NB4 (cell line): Measurements from ENCODE around the gene TMCO6.

ENCODE experiments used
- MAX ChIP-seq: IDR thresholded peaks from 2 replicates; pipeline ENCODE4 v1.6.1; 2011; ENCODE audit warnings: low read depth, low read length
- MYC ChIP-seq: IDR thresholded peaks from 2 replicates; pipeline ENCODE4 v1.6.1; 2011; ENCODE audit warnings: low read depth, low read length
- TF ChIP-seq, protein P1 (sequence below): IDR thresholded peaks from one replicate; pipeline ENCODE4 v1.5.1; 2012; ENCODE audit warnings: low read depth, low read length

DNA sequence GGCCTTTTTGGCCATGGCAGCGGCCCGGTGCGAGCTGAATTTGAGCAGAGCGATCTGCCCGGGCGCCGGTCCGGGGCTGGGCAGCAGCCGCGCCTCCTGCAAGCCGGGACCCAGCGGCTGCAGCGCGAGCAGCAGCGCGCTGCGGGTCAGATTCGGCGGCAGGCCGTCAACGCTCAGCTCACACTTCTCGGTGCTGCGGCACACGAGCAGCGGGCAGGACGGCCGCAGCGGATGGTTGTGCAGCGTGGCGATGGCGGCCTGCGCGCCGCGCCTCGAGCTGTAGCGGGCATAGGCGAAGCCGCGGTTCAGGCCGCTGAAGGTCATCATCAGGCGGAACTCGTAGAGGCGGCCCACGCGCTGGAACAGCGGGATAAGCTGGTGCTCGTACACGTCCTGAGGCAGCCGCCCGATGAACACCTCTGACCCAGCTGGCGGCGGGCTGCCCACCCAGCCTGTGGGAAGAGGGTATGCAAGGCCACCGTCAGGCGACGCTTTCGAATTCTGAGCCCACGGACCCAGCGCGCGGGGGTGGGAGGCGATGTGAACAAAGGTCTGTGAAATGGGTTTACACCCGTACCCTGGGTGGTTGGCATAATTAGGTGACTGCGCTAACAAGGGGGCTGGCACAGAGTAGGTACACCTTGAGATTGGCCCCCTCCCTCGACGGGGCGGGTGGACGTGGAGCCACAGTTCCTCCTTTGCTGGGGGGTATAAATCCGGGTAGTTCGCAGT is 33.4 kb downstream of the TMCO6 start:
- TF ChIP-seq, protein P1, sequence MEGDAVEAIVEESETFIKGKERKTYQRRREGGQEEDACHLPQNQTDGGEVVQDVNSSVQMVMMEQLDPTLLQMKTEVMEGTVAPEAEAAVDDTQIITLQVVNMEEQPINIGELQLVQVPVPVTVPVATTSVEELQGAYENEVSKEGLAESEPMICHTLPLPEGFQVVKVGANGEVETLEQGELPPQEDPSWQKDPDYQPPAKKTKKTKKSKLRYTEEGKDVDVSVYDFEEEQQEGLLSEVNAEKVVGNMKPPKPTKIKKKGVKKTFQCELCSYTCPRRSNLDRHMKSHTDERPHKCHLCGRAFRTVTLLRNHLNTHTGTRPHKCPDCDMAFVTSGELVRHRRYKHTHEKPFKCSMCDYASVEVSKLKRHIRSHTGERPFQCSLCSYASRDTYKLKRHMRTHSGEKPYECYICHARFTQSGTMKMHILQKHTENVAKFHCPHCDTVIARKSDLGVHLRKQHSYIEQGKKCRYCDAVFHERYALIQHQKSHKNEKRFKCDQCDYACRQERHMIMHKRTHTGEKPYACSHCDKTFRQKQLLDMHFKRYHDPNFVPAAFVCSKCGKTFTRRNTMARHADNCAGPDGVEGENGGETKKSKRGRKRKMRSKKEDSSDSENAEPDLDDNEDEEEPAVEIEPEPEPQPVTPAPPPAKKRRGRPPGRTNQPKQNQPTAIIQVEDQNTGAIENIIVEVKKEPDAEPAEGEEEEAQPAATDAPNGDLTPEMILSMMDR: no peak
- TF ChIP-seq MAX: no peak
- TF ChIP-seq MYC: no peak
